HG03460 (cell line): Measurements from ENCODE around the gene GRIN1.

Experiments used
- ATAC-seq: cut with Tn5 transposase; IDR thresholded peaks from one replicate; pipeline ENCODE4 v1.9.1; 2021; ENCODE audit not compliant: unreplicated experiment

The GRIN1 gene

DNA sequence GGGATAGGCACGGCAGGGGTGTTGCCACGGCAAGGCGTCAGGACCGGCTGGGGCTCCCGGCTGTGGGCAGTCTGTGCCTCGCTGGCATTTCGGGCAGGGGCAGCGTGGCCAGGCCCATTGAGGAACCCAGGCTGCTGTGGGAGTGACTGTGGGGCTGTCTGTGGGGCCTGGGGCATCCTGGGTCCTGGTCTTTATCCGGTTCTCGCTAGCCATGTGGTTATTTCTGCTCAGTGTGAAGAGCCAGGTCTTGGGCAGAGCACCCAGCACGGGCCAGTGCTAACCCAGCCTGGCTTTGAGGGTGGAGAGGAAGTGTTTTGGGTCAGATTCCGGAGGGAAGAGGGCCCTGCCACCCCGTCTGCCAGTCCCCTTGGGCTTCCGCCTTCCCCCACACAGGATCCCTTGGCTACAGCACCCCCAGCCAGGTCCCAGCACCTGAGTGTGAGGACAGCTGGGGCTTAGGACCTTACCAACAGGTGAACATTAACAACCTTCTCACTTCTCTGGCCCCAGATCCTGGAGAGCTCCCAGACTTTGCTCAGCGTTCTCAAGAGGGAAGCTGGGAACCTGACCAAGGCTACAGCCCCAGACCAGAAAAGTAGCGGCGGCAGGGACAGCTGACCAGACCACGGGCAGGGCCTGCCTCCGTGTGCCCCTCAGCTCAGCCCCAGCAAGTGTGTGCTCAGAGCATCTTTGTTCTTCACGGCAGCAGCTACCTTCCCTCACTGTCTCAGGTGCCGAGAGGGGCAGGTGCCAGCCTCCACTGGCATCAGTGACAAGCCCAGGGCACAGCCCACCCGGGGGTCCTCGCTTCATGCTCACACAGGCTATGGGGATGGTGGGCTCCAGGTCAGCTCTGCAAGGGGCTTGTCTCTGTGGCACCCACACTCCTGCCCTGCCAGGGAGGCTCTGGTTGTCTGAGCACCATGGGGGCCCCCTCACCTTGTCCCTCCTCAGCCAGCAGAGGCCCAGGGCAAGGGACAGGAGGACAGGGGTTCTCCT lies 50.6 kb downstream of the GRIN1 start:
- ATAC-seq, result no peak

DNA sequence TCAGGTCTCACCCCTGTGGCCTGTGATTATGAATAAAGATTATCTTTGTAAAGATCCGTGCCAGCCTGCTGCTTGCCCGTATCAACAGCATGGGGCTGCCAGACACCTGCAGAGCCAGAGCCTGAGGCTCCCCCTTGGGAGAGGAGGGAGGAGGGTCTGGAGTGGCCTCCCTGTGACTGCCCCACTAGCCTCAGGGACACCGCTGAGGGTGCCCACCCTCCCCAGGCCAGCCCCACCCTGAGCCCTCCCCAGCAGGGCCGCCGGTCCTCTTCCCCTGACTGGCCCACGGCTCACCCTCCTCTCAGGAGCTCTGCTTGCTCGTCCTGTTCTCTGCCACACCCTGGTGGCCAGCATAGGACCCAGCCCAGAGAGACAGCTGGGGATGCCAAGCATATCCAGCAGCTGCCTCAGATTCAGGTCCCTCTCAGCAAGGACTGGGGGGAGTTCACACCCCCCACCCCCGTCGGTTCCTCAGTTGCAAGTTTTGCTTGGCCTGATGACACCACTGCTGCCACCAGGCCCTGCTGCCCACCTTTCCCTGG lies 51.4 kb downstream of the GRIN1 start:
- ATAC-seq, result no peak

- no peak for ATAC-seq
Observed at GRCh38 chr9:137191245-137191644, 52.3 kb downstream of the GRIN1 start.

GRCh38 chr9:137191691-137192447 lies 52.9 kb downstream of the GRIN1 start:
- no peak for ATAC-seq

GRCh38 chr9:137192448-137192780 lies 53.5 kb downstream of the GRIN1 start:
- no peak for ATAC-seq

DNA sequence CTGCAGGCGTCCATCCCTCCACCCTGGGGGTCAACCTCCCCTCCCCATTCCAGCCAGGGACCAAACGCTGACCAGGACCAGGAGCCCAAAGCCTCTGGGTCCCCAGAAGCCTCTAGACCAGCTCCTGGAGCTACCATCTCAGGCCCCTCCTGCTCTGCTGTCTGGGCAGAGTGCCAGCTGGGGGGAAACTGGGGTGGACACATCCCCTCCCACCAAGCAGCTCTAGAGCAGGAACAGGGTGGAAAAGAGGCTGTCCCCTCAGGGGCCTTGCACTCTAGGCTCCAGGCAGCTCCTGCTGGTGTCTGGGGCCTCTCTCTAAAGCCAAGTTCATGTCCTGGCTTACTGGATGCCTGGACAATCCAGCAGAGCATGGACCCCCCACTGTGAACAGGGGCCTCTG lies 53.9 kb downstream of the GRIN1 start:
- no peak for ATAC-seq

- ATAC-seq, result no peak
Observed at GRCh38 chr9:137193771-137194170, 54.8 kb downstream of the GRIN1 start.

DNA sequence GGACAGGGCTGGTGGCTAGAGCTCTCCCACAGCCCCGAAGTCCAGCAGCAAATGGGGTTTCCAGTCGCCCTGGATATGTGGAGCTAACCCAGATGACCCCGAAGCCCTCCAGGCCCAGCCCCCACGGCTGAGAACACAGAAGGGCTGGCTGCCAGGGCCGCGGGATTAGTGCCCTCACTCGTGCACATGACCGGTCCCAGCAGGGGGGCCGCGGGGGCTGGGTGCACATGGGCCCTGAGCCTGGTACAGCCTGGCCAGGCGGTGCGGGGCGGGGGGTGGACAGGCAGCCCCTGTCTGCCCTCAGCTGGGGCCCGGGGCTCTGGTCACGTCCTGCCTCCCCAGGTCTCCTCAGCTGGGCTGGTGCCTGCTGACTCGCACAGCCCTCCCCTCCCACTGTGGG lies 55.4 kb downstream of the GRIN1 start:
- no peak for ATAC-seq

GRCh38 chr9:137194909-137195308 lies 56.0 kb downstream of the GRIN1 start:
- no peak for ATAC-seq

DNA sequence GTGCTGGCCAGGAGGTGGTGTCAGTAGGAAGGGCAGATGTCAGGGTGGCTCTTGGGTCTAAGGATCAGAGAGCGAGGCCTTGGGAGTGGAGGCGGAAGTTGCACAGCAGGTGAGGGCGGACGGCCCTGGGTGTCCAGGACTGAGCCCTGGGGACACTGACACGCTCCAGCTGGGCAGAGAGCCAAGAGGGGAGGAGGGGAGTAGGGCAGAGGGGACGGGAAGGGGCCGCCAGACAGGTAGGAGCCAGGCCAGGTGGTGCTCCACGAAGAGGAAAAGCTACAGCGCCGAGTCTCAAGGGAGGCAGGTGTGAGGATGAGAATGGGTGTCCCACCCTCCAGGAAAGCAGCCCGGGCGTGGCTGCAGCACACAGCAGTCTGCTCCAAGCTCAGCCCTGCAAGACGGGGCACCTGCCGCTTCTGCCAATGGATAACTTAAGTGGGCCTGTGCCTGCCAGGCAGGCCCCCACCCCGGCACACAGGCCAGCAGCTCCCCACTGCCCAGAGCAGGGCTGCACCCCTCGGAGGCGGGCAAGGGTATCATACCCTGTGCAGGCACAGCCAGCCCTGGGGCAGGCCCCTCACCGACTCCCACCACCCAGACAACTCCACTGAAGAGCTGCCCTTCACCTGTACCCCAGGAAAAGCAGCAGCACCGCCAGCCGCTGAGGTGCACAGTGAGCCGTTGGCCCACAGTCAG lies 56.7 kb downstream of the GRIN1 start:
- ATAC-seq, result no peak

DNA sequence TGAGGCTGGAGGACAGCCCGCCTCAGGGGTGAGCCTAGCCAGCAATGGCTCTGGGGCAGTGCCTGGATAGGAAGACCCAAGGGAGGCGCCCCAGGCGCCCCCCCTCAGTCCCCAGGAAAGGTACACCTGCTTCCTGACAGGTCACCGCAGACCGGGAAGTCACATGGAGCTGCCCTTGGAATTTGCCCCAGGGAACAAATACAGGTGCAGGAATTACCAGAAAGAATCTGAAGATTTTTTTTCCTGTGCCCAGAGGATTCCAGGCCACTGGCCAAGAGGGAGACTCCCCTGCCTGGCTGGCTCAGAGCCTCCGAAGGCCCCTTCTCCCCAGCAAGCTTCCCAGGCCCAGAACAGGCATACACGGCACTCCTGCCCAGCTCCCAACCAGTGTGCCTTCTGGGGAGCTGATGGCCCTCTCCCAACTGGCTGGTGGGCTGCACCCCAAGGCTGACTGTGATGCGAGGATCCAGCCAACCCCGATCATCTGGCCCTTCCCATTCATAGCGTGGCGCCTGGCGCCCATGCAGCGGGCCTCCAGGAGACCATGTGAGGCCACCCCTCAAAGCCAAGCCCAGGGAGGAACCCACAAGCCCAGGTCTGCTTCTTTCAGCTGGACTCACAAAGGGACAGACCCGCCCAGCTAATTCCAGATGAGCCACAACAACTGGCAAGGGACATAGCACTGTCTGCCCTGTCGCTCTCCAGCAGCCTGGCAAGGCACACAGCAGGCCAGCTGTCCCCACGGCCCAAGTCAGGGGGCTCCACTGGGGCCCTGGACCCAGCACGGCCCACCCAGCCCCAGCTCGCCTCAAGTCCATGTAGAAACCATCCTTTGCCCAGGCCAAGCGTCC lies 59.3 kb downstream of the GRIN1 start:
- ATAC-seq, result no peak

DNA sequence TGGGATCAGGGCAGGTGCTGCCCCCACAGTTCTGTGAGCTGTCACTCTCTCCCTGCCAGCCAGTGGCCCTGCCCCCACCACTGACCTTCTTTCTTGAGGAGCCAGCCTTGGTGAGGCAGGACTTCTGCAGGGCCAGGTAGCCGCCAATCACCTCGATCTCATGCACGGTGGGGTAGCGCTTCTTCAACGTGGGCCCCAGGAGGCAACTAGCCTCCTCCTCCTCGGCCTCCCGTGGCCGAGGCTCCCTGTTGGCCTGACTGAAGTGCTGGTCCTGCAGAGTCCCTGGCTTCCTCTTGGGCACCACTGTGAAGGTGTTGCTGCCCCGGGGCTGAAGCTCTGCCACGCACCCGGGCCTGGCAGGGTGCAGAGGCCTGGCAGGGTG lies 59.9 kb downstream of the GRIN1 start:
- no peak for ATAC-seq

DNA sequence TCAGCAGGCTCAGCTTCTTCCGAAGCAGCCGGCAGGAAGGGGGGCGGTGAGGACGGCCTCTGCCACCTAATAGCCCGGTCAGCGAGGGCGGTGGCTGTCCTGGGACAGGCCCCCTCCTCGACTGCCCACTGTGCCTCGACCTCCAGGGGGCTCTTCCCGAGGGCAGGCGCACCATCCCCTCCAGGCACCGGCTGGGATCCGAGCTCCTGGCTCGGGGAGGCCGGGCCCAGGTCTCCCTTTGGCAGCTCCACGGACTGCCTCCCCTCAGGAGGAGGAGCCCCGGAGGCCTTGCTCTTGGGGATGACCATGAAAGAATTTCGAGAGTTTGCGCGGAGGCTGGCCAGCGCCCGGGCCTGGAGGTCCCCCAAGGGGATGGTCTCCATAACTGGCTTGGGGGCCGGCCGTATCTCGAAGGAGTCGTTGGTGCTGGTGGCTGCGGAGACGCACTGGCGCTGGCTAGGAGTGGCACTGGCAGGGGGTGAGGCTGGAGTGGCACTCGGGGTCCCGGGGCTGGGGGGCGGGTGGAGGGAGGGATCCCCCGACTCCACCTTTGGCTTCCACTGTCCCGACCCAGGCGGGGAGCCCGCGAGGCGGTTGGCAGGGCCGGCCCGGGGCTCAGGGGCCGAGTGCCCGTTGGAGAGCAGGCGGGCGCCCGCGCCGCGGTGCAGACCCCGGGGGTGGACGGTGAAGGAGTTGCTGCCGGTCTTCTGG lies 60.6 kb downstream of the GRIN1 start:
- no peak for ATAC-seq

GRCh38 chr9:137200311-137201204 lies 61.6 kb downstream of the GRIN1 start, which contains the start of gene TPRN:
TSS of gene TPRN (minus strand) at chr9:137200741. CDS start at chr9:137200711, 30 bp downstream.
- ATAC-seq, result peak; percentile 81

GRCh38 chr9:137201205-137201868 lies 62.4 kb downstream of the GRIN1 start:
- no peak for ATAC-seq

- ATAC-seq, result no peak
Observed at GRCh38 chr9:137202966-137203365, 64.0 kb downstream of the GRIN1 start.

GRCh38 chr9:137204731-137205125 lies 65.8 kb downstream of the GRIN1 start:
- no peak for ATAC-seq
